HG03378 (cell line): Measurements from ENCODE around the gene KRTAP5-8.
"Not testable (repeated sequence)": the region's sequence is repeated elsewhere in the genome, so short reads cannot be mapped to it uniquely, and the experiment has no call there.

Experiments used
- ATAC-seq: cut with Tn5 transposase; IDR thresholded peaks from one replicate; pipeline ENCODE4 v1.9.1; 2021; ENCODE audit warnings: mild to moderate bottlenecking, moderate library complexity; ENCODE audit not compliant: unreplicated experiment

KRTAP5-8 gene

GRCh38 chr11:71542879-71543777 lies 5.3 kb downstream of the KRTAP5-8 start:
- no peak for ATAC-seq

DNA sequence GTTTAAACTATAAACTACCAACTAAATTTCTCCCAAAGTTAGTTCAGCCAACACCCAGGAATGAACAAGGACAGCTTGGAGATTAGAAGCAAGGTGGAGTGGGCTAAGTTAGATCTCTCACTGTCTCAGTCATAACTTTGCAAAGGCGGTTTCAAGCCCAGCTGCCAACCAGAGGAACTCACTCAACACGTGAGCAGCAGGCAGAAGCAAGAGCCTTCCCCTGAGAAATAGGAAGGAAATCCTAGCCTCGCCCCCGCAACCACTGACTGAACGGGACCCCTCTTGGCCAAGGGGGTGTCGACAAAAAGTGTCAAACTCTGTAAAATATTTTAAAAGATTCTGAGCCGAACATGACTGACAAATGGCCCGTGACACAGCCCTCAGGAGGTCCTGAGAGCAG lies 6.0 kb downstream of the KRTAP5-8 start:
- ATAC-seq, result no peak

DNA sequence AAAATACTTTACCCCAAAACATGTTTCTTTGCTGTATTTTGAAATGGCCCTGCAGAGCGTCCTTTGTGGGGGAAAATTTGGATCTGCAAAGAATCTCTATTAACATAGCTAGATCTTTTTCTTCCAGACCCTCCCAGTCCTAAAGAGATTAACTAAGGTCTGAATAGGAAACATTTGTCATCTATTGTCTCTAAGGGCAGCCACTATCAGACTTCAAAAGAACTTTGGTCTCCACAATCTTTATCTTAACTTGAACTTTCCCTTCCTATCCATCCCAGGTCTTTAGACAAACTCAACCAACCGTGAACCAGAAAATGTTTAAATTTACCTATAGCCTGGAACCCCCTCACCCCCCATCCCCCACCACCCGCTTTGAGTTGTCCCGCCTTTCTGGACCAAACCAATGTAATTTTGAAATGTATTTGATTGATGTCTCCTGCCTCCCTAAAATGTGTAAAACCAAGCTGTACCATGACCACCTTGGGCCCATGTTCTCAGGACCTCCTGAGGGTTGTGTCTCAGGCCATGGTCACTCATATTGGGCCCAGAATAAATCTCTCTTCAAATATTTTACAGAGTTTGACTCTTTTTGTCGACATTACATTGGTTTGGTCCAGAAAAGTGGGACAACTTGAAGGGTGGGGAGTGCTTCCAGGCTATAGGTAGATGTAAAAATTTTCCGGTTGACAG lies 6.8 kb downstream of the KRTAP5-8 start:
- ATAC-seq, result no peak

DNA sequence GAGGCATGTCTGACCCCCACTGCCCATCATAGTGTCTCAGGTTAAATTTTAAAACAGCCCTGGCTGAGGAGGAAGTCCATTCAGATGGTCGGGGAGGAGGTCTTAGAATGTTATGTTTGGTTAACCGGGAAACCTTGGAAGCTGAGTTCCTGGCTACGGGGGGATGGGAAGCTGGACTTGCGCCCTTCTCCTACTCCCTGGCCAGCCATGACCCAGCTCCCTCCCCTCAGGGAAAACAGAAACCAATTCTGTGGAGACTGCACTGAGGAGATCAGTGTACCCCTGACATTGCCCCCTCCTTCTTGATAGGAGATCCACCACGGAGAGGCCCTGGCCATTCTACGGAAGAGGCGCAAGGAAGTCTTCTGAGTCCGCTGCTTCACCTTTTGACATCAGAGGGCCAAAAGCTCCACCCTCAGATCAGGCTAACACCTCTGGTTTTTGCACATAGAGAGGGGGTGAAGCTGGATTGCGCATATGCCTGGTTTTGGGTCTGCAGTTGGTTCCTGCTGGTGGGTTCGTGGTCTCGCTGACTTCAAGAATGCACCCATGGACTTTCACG lies 7.7 kb downstream of the KRTAP5-8 start:
- ATAC-seq, result no peak

GRCh38 chr11:71548120-71548519 lies 10.3 kb downstream of the KRTAP5-8 start, which contains the start of gene KRTAP5-9:
Gene KRTAP5-9, plus strand, starts transcription at chr11:71548420. Its CDS starts 238 bp downstream, at chr11:71548658.
- ATAC-seq, result no peak

GRCh38 chr11:71548716-71549151 lies 10.9 kb downstream of the KRTAP5-8 start:
- ATAC-seq, result no peak

- ATAC-seq, result no peak
Observed at GRCh38 chr11:71551711-71552110, 13.9 kb downstream of the KRTAP5-8 start.

DNA sequence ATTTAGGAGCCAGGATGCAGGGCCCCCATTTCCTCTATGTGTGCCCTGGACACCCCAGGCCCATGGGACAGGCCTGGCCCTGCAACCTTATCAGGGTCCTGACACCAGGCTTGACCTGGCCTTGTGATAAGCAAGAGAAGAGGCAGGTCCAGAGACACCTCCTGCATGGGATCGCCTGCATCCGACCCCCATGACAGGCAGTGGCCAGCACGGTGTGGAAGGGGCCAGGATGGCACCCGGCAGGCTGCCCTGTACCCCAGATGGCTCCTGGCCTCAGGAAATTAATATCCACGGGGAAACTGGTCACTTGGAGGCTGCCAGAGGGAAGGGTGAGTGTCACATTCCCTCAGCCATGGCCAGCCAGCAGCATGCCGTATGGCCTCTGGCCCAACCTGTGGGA lies 17.2 kb downstream of the KRTAP5-8 start:
- no peak for ATAC-seq

DNA sequence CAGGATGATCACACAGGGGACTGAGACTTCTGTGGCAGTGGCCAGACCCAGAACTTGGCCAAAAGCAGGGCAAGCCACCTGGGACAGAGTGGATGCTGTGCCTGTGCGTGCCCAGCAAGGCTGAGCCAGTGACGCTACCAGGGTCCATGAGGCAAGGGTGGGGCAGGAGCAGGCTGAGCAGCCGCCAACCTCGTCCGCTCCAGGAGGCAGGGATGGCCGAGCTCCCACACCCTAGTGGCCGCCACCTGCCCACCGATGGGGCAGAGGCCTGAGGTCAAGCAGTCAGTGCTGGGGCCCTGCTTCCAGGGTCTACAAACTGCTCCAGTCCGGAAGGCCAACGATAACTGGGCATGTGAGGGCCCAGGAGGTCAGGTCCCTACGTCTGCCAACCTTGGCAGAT lies 17.7 kb downstream of the KRTAP5-8 start:
- no peak for ATAC-seq

GRCh38 chr11:71556018-71556417 lies 18.2 kb downstream of the KRTAP5-8 start:
- ATAC-seq, result no peak

GRCh38 chr11:71557257-71557656 lies 19.4 kb downstream of the KRTAP5-8 start:
- ATAC-seq, result no peak

DNA sequence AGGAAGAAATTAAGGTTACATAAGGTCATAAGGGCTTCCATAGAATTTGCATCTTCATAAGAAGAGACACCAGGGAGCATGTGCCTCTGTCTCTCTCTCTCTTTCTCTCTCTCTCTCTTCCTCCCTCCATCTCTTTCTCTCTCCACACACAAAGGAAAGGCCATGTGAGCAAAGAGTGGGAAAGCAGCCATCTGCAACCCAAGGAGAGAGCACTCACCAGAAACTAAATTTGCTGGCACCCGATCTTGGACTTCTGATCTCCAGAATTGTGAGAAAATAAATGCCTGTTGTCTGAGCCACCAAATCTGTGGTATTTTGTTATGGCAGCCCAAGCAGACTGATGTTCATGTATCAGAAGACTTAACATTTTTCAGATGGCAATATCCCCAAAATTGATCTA lies 21.2 kb downstream of the KRTAP5-8 start:
- no peak for ATAC-seq

DNA sequence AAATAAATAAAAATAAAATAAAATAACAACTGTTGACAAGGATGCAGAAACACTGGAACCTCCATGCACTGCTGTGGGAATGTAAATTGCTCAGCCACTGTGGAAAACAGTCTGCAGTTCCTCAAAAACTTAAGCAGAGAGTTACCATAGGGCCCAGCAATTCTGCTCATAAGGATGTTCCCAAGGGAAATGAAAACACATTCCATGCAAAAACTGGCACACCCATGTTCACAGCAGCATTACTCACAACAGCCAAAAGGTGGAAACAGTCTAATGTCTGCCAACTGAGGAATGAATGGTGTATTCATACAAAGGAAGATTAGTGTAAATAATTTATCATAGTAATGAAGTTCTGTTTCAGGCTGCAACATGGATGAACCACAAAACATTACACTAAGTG lies 24.3 kb downstream of the KRTAP5-8 start:
- ATAC-seq, result no peak

- no peak for ATAC-seq
Observed at GRCh38 chr11:71563406-71563805, 25.6 kb downstream of the KRTAP5-8 start.

DNA sequence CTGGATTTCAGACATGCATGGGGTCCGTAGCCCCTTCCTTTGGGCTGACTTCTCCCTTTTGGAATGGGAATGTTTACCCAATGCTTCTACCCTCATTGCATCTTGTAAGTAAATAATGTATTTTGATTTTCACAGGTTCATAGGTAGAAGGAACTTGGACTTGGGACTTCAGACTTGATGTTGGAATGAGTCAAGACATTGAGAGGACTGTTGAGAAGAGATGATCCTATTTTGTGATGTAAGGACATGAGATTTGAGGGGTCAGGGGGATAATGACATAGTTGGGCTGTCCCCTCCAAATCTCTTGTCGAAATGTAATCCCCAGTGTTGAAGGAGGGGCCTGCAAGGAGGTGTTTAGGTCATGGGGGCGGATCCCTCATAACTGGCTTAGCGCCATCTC lies 26.6 kb downstream of the KRTAP5-8 start:
- ATAC-seq, result no peak

GRCh38 chr11:71565263-71565662 lies 27.4 kb downstream of the KRTAP5-8 start, which contains the start of gene KRTAP5-10:
Gene KRTAP5-10, plus strand, starts transcription at chr11:71565563. Its CDS starts 25 bp downstream, at chr11:71565588.
- no peak for ATAC-seq

GRCh38 chr11:71566081-71566620 lies 28.3 kb downstream of the KRTAP5-8 start:
- ATAC-seq, result no peak

DNA sequence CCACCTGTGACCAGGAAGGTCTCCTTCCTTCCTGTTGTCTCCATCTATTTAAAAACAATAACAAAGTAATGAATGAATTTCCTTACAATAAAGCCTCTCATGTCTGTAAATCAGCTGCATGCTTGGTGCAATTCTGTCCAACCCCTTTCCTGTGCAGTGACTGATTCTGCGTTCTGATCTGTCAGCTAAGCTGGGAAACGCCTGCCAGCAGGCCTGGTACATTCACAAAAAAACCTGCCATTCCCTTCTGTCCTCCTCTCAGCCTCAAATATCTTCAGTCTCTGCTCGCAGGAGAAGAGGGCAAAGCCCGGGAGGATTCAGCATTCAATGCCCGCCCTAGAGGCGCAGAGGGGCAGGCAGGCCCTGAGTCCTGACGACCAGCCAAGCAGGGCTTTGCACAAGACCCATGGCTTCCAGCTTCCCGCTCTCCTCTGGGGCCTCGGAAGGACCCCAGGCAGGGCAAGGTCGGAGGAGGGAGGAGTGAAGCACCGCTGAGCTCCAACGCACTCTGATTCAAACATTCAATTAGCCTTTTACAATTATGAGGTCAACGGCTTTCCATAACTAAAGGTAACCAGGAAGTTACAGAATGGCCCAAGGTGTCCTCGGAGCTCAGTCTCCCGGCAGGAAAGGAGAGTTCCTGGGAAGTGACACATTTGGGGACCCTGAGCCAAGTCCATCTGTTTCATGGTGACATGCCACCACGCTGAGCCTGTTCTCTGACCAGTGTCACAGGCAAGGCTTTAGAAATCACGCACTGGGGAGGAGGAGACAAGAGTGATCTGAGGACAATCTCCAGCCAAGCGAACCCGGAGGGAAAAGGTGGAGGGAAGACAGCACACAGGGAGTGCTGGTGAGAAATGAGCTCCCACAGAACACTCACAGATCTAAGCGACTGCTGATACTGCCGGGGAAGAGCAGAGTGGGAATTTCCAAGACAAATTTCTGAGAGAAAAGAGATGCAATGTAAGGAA lies 29.1 kb downstream of the KRTAP5-8 start:
- ATAC-seq, result not testable (repeated sequence)

DNA sequence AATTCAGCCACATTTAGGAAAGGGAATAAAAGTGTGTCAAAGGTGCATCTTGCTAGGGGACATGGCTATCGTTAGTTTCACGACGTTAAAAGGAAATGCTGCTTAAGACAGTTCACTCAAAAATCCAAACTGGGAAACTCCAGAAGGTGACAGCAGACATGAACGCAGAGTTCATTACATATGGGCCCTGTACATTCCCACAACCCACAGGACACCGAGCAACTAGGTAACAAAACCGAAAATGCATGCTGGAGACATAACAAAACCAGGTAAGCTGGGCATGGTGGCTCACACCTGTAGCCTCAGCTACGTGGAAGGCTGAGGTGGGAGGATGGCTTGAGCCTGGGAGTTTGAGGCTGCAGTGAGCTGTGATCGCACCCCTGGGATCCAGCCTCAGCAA lies 29.8 kb downstream of the KRTAP5-8 start:
- not testable (repeated sequence) for ATAC-seq

DNA sequence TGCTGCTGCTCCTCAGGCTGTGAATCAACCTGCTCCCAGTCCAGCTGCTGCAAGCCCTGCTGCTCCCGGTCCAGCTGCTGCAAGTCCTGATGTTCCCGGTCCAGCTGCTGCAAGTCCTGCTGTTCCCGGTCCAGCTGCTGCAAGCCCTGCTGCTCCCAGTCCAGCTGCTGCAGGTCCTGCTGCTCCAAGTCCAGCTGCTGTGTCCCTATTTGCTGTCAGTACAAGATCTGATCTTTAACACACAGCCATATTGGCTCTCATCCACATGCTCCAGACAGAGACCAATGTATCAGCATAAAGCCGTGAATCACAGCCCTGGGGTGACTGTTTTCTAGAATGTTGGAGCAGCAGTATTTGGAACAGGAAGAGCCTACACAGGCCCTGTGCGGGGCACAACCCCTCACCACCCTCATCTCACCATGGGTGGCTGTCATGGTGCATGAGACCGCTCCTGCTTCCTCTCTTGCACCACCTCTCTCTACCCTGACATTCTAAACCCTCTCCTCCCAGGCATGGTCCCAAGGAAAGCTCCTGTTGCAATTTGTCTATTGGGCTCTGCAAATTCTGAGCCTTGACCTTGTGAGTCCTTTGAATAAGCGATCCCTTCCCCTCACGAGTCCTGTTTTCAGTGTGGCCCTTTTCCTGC lies 31.0 kb downstream of the KRTAP5-8 start:
- no peak for ATAC-seq
